IPS-NIHi7 (cell line): ENCODE results near the gene ZP2.
"Not testable (repeated sequence)": the region's sequence is repeated elsewhere in the genome, so short reads cannot be mapped to it uniquely, and the experiment has no call there.

Experiments used
- DNase-seq: peaks from one replicate; pipeline ENCODE4 v3.0.0; 2012; ENCODE audit warnings: mixed read lengths; ENCODE audit errors: extremely low spot score

ZP2 gene

DNA sequence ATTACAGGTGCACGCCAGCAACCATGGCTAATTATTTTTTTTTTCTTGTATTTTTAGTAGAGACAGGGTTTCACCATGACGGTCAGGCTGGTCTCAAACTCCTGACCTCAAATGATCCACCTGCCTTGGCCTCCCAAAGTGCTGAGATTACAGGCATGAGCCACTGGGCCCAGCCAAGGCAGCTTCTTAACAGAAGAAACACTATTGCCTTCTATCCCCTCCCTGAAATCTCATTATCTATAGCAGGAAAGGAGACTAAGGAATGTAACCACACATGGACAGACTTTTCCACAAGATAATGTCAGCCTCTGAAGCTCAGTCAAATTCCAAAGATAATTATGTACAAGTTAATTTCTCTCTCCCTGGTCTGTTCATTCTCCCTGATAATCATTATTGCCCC, 5.7 kb upstream of the ZP2 start:
- DNase-seq: no peak

DNA sequence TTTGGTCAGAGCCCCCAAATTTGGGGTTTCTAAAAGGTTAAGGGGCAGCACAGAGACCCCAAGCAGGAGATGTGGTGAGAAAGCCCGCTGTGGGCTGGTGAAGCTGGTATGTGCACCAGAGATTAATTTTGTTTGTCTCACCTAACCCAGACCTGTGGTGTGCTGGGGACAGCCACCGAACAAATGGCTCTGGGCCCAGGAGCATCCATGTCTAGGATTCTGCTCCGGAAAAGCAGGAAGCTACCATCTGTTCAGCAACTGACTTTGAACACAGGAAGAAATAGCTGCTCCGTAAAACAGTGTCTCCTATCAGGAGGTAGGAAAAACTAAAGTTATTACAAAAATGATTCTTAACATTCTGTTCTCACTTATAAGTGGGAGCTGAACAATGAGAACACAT, 2.7 kb upstream of the ZP2 start:
- DNase-seq: no peak

DNA sequence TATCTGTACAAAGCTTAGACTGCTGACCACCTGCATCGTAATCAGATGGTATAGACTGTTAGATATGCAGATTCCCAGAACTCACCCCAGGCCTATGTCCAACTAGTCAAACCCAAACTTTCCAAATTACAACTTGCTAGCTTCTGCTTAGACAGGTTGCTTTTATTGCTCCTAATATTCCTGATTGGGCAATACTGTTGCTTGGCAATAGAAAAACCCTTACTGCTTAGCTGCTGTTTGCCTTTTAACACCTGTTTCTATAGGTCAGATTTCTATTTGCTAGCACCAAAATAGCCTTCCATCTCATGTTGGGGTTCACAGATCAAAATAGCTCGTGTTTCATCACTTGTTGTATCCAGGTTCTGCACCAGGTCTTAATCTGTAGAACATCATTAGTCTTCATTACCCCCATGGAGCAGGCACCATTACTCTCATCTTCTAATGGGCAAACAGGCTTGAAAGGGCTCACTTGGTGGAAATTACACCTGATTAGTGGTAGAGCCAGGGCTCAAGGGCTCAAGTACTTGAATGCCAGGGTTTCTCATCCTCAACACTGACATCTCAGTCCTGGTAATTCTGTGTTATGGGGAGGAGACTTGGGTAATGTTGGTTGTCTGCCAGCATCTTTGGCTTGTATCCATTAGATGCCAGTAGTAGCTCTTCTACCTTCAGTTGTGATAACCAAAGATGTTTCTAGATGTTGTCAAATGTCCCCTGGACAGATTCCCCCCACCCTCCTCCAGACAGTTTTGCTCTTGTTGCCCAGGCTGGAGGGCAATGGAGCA, 2.7 kb downstream of the ZP2 start:
- DNase-seq: no peak

DNA sequence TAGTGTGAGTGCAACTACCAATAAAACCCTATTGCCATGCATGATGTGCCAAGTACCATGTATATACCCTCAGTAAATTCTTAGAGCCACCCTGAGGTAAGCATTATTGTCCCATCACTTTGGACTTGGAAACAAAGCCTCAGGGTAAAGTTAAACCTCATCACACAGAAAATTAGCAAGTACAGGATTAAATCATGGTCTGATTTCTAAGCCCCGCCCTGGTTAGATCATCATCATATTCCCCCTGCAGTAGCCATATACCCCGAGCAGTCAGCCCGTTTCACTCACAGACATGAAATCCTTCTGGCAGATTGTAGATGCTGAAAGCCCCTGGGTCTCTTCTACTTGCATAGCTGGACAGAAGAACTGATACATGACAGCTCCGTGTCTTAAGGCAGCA, 4.8 kb downstream of the ZP2 start:
- DNase-seq: no peak

DNA sequence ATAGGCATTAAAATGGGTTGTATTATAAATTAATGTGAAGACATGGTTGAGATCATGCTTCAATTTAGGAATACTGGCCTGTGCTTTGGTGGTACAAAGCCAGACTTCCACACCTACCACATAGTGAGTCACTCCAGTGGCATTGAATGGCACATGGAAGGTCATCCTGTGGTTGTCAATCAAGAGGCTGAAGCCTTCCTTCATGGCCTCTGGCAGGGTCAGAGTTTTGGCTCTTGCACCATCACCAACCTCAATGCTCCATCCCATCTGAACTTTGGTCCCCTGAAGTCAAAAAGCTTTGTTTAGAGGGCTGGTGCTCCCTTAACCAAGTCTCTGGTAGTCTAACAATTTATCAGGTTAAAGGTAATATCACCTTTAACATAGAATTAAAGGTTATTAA, 6.1 kb downstream of the ZP2 start:
- no peak for DNase-seq

DNA sequence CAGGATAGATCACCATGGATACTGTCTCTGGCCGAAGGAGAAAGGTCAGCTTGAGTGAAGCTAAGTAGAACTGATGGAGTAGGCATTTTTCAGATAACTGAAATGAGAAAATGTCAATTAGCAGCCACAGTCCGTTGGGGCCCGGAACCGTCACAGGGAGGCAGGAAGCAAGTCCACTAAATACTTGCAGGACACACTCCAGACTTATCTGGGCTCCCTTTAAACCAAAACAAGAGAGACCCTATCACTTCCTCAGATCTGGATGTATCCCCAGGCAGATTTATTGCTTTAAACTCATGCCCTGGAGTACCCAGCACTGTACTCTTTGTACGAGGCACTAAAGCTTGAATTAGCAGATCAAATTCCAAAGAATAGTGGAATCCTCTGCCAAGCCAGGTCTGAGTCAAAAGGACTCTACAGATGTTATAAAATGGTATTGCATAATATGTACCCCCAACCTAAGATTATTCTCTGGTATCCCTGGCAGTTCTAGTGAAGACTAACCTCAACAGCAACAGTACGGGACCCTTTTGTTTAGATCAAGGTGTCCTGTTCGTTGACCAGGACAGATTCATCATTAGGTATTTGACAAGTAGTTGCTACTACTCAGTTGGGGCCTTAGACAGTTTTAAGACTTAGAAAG, 8.1 kb downstream of the ZP2 start:
- DNase-seq: no peak

DNA sequence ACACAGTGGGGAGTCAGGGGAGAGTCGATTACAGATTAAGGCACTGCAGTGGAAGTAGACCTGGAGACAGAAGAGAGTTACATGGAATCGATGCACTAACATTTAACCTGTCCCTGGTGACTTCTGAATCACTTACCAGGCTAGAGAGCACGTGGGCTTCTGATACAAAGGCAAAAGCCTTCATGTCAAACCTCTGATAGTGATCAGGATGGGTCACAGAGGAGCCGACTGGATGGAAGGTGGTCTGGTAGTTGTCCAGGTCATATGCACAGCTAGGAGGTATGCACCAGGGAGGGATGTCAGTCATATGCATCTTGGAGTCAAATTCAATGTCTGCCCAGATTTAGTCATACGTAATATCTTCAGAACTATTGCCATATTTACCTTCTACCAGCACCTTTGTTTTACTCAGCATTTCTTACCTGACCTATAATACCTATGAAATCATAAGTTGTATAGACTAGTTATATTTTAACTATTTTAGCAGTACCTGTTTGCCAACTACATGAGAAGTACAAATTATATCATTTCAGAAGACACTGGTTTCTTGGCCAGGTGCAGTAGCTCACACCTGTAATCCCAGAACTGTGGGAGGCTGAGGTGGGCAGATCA, 11.7 kb downstream of the ZP2 start:
- no peak for DNase-seq

DNA sequence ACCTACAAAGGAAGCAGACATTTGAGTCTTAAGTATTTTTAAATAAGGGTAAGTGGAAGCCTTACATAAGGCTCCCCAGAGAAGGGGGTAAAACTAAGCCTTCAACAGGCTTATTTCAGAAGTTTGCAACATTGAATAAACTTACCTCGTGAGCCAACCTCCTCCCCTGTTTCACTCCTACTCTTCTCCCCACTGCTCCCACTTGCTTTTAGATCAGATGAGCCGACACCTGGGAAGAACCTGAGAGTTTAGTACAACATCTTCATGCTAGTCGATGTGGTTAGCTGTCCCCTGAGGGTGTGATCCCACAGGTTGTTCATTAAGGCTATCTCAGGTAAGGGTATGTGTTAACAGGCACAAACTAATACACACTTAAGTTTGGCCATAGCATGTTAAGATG, 13.8 kb downstream of the ZP2 start:
- no peak for DNase-seq

DNA sequence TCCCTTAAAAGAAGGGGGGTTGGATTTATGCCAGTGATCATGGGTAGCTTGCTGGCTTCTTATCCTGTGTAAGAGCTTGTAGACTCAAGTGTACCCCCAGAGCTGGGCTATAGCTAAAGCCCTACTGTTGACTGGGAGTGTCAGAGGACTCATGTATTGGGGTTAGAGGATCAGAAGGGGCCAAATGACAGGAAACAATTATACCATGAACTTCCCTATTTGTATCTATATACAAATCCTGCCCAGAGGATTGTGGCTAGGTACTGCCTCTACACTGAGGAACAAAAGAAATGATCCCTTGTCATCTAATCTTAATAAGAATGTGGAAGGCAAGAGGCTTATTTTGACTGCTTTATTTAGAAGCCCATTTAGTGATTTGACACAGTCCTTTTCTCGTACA, 14.3 kb downstream of the ZP2 start:
- no peak for DNase-seq

DNA sequence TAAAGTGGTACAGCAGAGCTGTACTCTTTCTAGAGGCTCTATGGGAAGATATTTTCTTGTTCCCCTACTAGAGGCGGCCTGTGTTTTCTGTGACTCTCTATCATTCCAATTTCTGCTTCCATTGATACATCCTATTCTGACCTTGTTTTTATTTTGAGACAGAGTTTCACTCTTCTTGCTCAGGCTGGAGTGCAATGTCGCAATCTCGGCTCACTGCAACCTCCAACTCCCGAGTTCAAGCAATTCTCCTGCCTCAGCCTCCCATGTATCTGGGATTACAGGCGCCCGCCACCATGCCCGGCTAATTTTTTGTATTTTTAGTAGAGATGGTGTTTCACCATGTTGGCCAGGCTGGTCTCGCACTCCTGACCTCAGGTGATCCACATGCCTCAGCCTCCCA, 16.0 kb downstream of the ZP2 start:
- not testable (repeated sequence) for DNase-seq

DNA sequence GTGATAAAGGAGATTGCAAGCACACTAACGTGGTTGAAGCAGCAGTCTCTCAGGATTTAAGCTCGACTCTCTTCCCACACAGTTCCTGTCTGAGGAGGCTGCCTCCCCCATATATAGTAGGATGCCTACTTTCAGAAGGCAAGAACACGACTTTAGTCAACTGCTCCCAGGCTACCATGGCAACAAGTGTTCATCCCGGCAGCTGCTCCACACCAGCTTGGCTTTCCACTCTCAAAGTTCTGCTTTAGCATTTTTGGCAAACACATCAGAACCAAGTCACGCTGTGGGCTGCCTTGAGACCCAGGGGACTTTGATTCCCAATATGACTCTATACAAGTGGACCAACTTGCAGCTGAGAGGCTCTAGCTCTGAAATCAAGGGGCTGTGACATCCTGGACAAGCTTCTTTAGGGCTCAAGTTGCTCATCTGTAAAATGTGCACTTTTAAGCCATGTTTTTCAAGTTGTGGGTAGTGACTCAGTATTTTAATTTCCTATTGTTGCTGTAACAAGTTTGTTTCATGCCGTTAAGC, 16.5 kb downstream of the ZP2 start:
- DNase-seq: no peak

DNA sequence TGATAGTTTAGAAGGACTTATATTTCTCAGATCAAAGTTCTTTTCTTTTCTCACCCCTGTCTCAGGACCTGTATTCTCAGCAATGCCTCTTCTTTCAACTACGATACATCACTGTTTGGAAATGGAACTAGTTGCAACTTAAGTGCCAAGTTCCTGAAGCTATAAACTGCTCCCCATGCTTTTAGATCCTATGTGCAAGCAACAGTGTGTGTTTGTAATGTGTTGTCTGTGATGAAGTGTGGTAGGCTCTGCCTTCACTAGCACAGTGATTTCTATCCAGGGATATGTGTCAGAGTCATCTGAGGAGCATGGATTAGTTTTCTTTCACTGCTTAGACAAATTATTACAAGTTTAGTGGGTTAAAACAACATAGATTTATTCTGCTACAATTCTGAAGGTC, 18.4 kb downstream of the ZP2 start:
- DNase-seq: no peak

DNA sequence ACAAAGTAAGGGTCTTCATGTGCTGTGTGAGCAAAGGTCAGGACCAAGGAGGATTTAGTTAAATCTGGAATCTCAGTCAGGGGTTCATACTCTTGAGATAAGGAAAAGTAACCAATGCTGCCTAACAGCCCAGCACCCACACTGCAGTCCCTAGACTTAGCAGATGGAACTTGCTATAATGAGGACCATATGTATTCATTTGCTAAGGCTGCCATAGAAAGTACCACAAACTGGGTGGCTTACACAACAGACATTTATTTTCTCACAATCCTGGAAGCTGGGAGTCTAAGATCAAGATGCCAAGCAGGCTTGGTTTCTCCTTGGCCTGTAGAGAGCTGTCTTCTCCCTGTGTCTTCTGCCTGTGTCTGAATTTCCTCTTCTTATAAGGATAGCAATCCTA, 20.8 kb downstream of the ZP2 start:
- DNase-seq: no peak

DNA sequence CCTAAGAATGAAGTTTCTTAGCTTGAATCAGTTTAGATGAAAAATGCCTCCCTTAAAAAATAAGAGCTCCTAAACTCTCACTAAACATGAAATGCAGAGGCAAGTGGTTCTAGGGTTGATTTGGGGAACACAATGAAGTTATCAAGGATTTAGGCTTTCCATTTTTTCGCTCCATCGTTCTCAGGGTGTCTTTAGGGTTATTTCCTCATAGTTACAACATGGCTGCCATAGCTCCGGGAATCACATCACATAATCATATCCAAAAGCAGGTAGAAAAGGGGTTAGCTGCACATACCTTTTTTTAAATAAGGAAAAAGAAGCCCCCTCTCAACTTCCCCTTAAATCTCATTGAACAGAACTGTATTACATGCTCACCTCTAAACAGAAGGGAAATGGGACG, 21.4 kb downstream of the ZP2 start:
- DNase-seq: no peak

DNA sequence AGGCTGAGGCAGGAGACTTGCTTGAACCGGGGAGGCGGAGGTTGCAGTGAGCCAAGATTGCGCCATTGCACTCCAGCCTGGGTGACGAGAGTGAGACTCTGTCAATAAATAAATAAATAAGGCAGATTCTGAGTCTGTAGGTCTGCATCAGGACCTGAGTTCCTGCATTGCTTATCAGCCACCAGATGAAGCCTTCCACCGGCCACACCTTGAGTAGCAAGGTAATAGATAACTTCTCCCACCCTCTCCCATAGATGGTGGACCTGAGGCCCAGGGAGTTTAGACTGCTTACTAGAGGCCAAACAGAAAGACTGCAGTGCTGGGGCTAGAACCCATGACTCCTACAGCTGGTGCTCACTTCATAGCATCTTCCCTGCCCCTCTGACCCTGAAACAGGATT, 22.1 kb downstream of the ZP2 start:
- DNase-seq: no peak

DNA sequence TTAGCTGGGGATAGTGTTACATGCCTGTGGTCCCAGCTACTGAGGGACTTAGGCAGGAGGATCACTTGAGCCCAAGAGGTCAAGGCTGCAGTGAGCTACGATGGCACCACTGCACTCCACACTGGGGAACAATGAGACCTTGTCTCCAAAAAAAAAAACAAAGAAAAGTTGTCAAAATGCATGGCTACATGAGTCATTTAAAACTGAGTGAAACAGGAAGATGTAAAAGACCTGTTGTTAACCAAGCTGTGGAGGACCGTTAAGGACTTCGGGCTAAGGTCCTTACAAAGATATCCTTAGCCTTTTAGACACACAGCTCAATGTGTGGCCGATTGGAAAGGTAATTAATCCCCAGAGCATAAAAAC, 25.1 kb downstream of the ZP2 start:
- no peak for DNase-seq

DNA sequence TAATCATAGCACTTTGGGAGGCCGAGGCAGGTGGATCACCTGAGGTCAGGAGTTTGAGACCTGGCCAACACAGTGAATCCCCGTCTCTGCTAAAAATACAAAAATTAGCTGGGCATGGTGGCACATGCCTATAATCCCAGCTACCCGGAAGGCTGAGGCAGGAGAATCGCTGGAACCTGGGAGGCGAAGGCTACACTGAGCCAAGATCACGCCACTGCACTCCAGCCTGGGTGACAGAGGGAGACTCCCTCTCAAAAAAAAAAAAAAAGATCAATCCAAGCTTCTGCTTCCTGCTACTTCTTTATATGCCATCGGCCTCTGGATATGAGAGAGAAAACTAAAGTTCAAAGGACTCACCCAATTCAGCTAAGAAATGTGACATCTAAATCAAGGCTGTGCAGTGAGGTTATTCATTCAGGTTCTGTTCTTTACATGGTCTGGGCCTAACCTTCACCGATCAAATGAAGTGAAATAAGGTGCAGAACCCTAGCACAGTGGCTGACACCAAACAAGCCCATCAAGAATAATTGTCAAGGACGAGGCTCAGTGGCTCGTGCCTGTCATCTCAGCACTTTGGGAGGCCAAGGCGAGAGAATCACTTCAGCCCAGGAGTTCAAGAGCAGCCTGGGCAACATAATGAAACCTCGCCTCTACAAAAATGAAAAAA, 25.6 kb downstream of the ZP2 start:
- no peak for DNase-seq

DNA sequence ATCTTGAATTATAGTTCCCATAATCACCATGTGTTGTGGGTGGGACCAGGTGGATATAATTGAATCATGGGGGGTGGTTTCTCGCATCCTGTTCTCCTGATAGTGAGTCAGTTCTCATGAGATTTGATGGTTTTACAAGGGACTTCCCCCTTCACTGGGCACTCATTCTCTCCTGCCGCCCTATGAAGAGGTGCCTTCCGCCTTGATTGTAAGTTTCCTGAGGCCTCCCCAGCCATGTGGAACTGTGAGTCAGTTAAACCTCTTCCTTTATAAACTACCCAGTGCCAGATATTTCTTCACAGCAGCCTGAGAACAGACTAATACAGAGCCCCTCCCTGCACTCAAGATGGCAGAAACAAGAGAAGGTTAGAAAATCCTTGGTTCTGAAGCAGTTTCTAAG, 26.5 kb downstream of the ZP2 start:
- DNase-seq: no peak

DNA sequence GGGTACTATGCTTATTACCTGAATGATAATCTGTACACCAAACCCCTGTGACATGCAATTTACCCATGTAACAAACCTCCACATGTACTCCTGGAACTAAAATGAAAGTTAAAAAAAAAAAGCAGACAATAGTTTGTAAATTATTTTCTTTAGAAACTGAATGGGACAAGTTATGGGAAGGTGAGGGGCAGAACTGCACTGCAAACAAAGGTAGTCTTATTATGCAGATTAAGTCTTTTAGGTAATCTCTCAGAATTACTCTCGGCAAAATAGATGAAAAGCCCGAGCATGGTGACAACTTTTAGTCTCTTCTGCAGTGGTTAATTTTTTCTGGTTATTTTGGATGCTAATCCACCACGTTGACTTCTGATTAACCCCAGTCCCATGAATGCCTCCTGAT, 27.4 kb downstream of the ZP2 start:
- no peak for DNase-seq

DNA sequence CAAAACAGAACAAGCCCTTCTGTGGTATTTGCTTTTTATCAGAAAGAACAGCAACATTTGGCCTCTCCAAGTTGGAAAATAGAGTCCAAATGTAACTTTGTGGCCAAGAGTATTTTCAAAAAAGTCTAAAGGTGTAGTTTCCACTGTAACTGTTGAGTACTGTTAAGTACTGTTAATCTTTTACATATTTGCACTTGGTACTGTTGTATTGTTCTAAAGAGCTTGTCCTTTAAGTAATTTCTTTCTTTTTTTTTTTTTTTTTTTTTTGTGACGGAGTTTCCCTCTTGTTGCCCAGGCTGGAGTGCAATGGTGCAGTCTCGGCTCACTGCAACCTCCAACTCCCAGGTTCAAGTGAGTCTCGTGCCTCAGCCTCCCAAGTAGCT, 31.4 kb downstream of the ZP2 start:
- DNase-seq: no peak

DNA sequence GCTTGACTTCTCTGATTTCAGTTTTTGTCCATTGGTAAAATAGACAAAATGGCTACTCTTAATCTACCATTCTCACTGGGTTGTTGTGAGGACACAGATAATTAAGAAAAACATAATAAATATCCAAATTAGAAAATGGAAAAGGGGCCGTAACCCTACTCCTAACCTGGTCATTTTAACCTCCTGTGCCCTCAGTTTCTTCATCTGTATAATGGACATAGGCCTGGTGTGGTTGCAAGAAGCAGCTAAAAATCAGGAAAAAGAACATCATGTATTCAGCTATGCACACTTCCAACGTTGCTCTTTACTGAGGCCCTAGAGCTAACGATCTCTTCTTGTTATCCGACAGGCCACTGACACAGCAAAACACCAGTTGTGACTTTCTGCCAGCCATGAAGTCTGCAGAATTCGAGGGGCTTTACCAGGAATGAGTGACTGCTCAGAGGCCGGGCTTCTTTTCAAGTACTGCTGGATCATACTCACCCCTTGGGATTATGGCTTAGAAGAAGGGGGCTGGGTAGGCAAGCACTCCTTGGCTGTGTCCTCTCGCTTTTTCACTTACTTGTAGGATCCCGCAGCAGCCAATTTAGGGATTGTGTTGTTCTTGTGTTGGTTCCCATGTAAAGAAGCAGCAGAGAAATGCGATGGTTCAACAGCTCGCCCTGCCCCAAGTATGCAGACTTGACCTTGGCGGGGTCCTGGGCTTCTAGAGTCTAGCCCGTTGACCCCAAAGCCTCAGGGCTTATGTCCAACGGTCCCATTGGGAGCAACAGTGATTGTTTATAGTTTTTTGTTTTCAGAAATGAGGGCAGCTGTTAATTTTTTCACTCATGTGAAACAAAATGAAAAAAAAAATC, 32.0 kb downstream of the ZP2 start:
- DNase-seq: no peak

DNA sequence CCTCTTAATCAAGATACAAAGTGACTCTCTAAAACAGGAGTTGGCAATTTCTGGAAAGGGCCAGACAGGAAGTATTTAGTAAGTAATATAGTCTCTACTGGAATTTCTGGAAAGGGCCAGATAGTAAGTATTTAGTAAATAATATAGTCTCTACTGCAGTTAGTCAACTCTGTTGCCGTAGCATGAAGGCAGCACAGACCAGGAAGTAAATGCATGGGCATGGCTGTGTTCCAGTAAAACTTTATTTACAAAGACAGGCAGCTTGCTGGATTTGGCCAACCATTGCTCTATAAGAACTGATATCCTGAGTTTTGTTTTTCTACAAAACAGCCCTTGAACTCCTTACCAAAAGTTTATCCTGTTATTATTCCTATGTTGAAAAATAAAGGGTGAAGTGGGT, 36.0 kb downstream of the ZP2 start:
- no peak for DNase-seq
